Panc1 (cell line): ENCODE measurements around the gene CEP135. TPM values are rescaled to one million over a fixed set of nuclear protein-coding genes. Genes with fewer than 3 reads are reported as not detected.

ENCODE experiments used
- ATAC-seq: fragments of 200-7000 bp; cut with Tn5 transposase; 2 replicates; pipeline ENCODE4 v1.9.1; 2020; ENCODE audit warnings: mild to moderate bottlenecking, moderate library complexity
- BruUV-seq: library from RNA; stranded (reverse); fragments of 400-500 nt; replicated peaks from 2 replicates; lab custom pipeline; 2021; lab: Mats Ljungman, UMichigan
- CTCF ChIA-PET: fragments of 300-600 bp; sonication (Branson Sonifier 250); formaldehyde crosslinking; loops from one replicate; lab custom pipeline; 2022; ENCODE audit warnings: antibody characterized with exemption; lab: Charles Lee
- POLR2A ChIA-PET: fragments of 300-600 bp; sonication (Branson Sonifier 250); formaldehyde crosslinking; loops from one replicate; lab custom pipeline; 2022; ENCODE audit warnings: antibody characterized with exemption; lab: Charles Lee
- DNase-seq: peaks from one replicate; pipeline ENCODE4 v3.0.0-alpha.2; 2010; ENCODE audit warnings: low read depth, low spot score
- H3K27ac ChIP-seq: 2 replicates; pipeline ENCODE4 v1.5.1; 2011; ENCODE audit warnings: mild to moderate bottlenecking, low read length, inconsistent platforms
- H3K27me3 ChIP-seq: fragments of 200-500 bp; sonication (Bioruptor generic); 2 replicates; pipeline ENCODE4 v1.6.0; 2014; ENCODE audit warnings: low read length, inconsistent platforms; ENCODE audit not compliant: control insufficient read depth, insufficient read depth
- H3K36me3 ChIP-seq: fragments of 200-500 bp; sonication (Bioruptor generic); 2 replicates; pipeline ENCODE4 v1.5.1; 2014; ENCODE audit warnings: inconsistent platforms, mild to moderate bottlenecking, low read length, moderate library complexity; ENCODE audit not compliant: control insufficient read depth, insufficient read depth
- H3K4me1 ChIP-seq: 2 replicates; pipeline ENCODE4 v1.5.1; 2011; ENCODE audit warnings: inconsistent platforms, mild to moderate bottlenecking, low read length, moderate library complexity; ENCODE audit not compliant: control insufficient read depth, insufficient read depth
- H3K4me3 ChIP-seq, 2 experiments: 2 replicates each; pipeline ENCODE4 v1.5.1; 2011 to 2012; ENCODE audit warnings: low read depth in 2 of 2, low read length in 2 of 2, mild to moderate bottlenecking in 2 of 2, inconsistent platforms in 1 of 2, moderate library complexity in 1 of 2
- H3K9me3 ChIP-seq: fragments of 200-500 bp; sonication (Bioruptor generic); 2 replicates; pipeline ENCODE4 v1.5.1; 2014; ENCODE audit warnings: low read depth, mild to moderate bottlenecking, inconsistent platforms, low read length, moderate library complexity; ENCODE audit not compliant: control insufficient read depth, insufficient read depth
- CTCF ChIP-seq: fragments of 450-650 bp; IDR thresholded peaks from 2 replicates; pipeline ENCODE4 v1.5.1; 2017; ENCODE audit warnings: mild to moderate bottlenecking
- POLR2AphosphoS5 ChIP-seq: IDR thresholded peaks from 2 replicates; pipeline ENCODE4 v1.6.1; 2012; ENCODE audit warnings: mild to moderate bottlenecking, low read depth, low read length, moderate library complexity
- REST ChIP-seq, 2 experiments: IDR thresholded peaks; 2 replicates each; pipeline ENCODE4 v1.6.1; 2011 to 2012; ENCODE audit warnings: low read depth in 2 of 2, control low read depth in 1 of 2, low read length in 1 of 2, mild to moderate bottlenecking in 1 of 2, moderate library complexity in 1 of 2; ENCODE audit not compliant: insufficient read depth in 1 of 2
- SIN3A ChIP-seq: IDR thresholded peaks from 2 replicates; pipeline ENCODE4 v1.6.1; 2012; ENCODE audit warnings: low read depth, mild to moderate bottlenecking, low read length, moderate library complexity, borderline replicate concordance; ENCODE audit not compliant: insufficient read depth
- TCF7L2 ChIP-seq: IDR thresholded peaks from 2 replicates; pipeline ENCODE4 v1.6.1; 2011; ENCODE audit warnings: mild to moderate bottlenecking, low read depth, low read length, inconsistent platforms
- in situ Hi-C: cut with HindIII; loops from 2 replicates; pipeline ENCODE4 v1.10.0; 2016; ENCODE audit warnings: low sequenced_read_pairs, low pct_unique_long_range_greater_than_20kb
- intact Hi-C: fragments of 100-400 bp; cut with micrococcal nuclease; formaldehyde crosslinking; loops from one replicate; pipeline ENCODE4 v1.10.0; 2022; ENCODE audit not compliant: unreplicated experiment
- total RNA-seq: library from RNA; stranded (reverse); gene quantifications from one replicate; pipeline ENCODE4 v1.2.1, GENCODE V29; 2021; ENCODE audit not compliant: unreplicated experiment

Gene CEP135
- total RNA-seq, 1 experiment from 2014 or later: 9.5 TPM

- Histone ChIP-seq H3K27ac (no peak overlapping the region), H3K36me3 (no peaks in the 10 kb centered on the region), H3K4me3 (no peak overlapping the region), H3K27me3 (no peaks in the 10 kb centered on the region), H3K9me3 (no peaks in the 10 kb centered on the region), H3K4me1 (no peaks in the 10 kb centered on the region)
- ChIA-PET CTCF (no interaction called here), POLR2A (no interaction called here)
- no TSS peak for BruUV-seq
- intact Hi-C loops (no loop called here), in situ Hi-C loops (no loop called here)
- TF ChIP-seq CTCF (no peak), POLR2AphosphoS5 (no peak), TCF7L2 (no peak), SIN3A (no peak), REST (IDR thresholded peaks at IDR 0.05; ENCODE audit: insufficient read depth in 1 of 2, low read depth in 2 of 2, low read length in 1 of 2) (no peak)
- DNase-seq: no peak
- ATAC-seq: no peak
Measured at GRCh38 chr4:55993994-55994663, 45.4 kb downstream of the CEP135 start.

- in situ Hi-C loops (no loop called here), intact Hi-C loops (no loop called here)
- Histone ChIP-seq H3K4me3 (no peak overlapping the region), H3K4me1 (no peaks in the 10 kb centered on the region), H3K36me3 (no peaks in the 10 kb centered on the region), H3K27me3 (no peaks in the 10 kb centered on the region), H3K9me3 (no peaks in the 10 kb centered on the region), H3K27ac (no peak overlapping the region)
- ATAC-seq (no peak), DNase-seq (no peak)
- POLR2A ChIA-PET: no interaction called here
- CTCF ChIA-PET: no interaction called here
- TF ChIP-seq TCF7L2 (no peak), SIN3A (no peak), POLR2AphosphoS5 (no peak), CTCF (no peak), REST (IDR thresholded peaks at IDR 0.05; ENCODE audit: insufficient read depth in 1 of 2, low read depth in 2 of 2, low read length in 1 of 2) (no peak)
- no TSS peak for BruUV-seq
Measured at GRCh38 chr4:55996646-55997045, 47.9 kb downstream of the CEP135 start.
